LNCAP (cell line): ENCODE results near the gene HNF1A.

ENCODE experiments used
- CTCF ChIP-seq: fragments of 450-650 bp; IDR thresholded peaks from 2 replicates; pipeline ENCODE4 v1.5.1; 2017; ENCODE audit warnings: mild to moderate bottlenecking

HNF1A gene

GRCh38 chr12:120944645-120945217, 33.6 kb upstream of the HNF1A start:
- peak; percentile 65 for TF ChIP-seq CTCF

DNA sequence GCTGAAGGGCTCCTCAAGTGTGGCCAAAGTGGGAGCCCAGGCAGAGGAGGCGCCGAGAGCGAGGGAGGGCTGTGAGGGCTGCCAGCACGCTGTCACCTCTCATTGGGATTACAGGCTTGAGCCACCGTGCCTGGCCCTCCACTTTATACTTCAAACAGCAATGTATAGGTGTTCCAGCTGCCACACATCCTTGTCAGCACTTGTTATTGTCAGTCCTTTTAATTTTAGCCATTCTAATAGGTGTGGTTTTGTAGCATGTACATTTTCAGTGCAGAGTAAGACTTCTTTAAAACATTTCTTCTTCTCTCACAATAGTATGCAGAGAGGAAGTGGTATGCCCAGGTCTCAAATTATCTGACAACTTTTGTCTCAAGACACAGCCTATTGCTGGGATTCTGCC, 27.5 kb upstream of the HNF1A start:
- TF ChIP-seq CTCF: no peak

- TF ChIP-seq CTCF: no peak
Observed at GRCh38 chr12:120955232-120955631, 23.1 kb upstream of the HNF1A start.

- no peak for TF ChIP-seq CTCF
Observed at GRCh38 chr12:120956579-120957300, 21.6 kb upstream of the HNF1A start.

DNA sequence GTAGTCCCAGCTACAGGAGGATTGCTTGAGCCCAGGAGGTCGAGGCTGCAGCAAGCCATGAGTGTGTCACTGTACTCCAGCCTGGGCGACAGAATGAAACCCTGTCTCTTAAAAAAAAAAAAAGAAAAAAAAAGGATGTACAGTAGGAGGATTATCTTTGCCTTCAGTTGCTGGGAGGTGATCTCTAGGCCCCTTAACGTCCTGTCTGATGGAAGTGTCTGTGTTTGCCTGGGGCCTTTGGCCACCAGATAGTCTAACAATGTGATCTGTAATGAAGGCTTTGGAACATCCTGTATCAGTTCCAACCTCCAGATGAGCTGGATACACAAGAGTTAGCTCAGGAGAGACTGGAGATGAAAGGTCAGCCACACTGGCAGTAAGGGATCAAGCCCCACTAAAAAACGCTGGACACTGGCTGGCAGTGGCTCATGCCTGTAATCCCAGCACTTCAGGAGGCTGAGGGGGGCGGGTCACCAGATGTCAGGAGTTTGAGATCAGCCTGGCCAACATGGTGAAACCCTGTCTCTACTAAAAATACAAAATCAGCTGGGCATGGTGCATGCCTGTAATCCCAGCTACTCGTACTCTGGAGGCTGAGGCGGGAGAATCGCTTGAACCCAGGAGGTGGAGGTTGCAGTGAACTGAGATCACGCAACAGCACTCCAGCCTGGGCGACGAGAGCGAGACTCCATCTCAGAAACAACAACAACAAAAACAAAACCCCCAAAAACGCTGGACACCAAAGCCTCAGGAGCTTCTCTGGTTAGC, 19.0 kb upstream of the HNF1A start:
- no peak for TF ChIP-seq CTCF

DNA sequence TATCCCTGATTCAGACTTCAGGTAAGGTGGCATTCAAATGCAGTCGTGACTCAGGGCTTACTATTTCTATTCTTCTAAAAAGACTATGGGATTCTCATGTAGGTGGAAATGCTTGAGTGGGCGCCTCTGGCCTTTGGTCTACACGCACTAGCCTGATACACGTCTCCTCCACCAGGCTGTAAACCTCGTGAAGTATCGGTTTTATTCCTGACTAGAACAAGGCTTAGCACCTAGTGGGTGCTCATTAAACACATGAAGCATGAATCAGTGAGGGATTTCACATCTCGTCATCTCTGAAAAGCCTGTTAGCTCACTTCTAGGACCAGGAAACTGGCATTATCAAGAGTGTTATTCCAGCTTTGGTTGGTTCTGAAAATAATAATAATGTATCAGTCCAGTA, 17.7 kb upstream of the HNF1A start:
- TF ChIP-seq CTCF: no peak

GRCh38 chr12:120961604-120962531, 16.5 kb upstream of the HNF1A start:
- no peak for TF ChIP-seq CTCF
